ENCODE data around the gene PCBP1. TPM values are rescaled to one million over a fixed set of nuclear protein-coding genes. Genes with fewer than 3 reads are reported as not detected.
"Not testable (repeated sequence)": the region's sequence is repeated elsewhere in the genome, so short reads cannot be mapped to it uniquely, and the experiment has no call there.

PCBP1 gene
- total RNA-seq, 6 donors from 2014 or later = 126 to 384 (median 236) TPM

DNA sequence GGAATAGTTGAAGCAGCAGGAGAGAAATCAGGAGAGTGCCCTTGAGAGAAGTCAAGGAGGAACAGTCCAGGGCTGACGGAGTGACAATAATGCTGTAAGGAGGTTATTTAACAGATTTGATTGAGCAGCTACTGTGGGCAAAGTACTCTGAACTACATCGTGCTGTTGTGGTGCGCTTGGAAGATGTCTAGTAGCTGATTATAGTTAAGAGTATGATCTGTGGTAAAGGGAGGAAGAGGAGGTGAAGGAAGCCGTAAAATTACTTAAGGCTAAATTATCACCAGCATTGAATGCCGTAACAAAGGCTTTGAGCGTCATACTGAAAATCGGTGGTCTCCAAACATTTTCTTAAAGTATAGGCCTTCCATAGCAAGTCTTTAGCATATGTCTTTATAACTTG, 4.5 kb downstream of the PCBP1 start:
- H3K9me3 ChIP-seq = no peaks in the 10 kb centered on the region
- H3K36me3 ChIP-seq = peaks cover 0 to 25% (median 0%) of the 10 kb centered on the region in 4 donors
- H3K4me3 ChIP-seq = no peak overlapping the region
- no peaks in the 10 kb centered on the region for H3K27me3 ChIP-seq
- ATAC-seq (ENCODE audit: low FRiP score in 2 of 2) (no peak), DNase-seq (no peak)
- WGBS, 2 donors = 84 to 89% methylated on average over 7 of the region's 7 CpGs
- TF ChIP-seq EP300 (IDR thresholded peaks at IDR 0.05) (no peak), POLR2AphosphoS5 (IDR thresholded peaks at IDR 0.05) (no peak)
- TF ChIP-seq, protein P1, sequence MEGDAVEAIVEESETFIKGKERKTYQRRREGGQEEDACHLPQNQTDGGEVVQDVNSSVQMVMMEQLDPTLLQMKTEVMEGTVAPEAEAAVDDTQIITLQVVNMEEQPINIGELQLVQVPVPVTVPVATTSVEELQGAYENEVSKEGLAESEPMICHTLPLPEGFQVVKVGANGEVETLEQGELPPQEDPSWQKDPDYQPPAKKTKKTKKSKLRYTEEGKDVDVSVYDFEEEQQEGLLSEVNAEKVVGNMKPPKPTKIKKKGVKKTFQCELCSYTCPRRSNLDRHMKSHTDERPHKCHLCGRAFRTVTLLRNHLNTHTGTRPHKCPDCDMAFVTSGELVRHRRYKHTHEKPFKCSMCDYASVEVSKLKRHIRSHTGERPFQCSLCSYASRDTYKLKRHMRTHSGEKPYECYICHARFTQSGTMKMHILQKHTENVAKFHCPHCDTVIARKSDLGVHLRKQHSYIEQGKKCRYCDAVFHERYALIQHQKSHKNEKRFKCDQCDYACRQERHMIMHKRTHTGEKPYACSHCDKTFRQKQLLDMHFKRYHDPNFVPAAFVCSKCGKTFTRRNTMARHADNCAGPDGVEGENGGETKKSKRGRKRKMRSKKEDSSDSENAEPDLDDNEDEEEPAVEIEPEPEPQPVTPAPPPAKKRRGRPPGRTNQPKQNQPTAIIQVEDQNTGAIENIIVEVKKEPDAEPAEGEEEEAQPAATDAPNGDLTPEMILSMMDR (IDR thresholded peaks at IDR 0.05) = no peak
- peak overlapping the region in 2 of 4 donors; percentile 39 to 97 for H3K27ac ChIP-seq
- H3K4me1 ChIP-seq = peaks cover 39 to 50% (median 40%) of the 10 kb centered on the region in 4 donors

DNA sequence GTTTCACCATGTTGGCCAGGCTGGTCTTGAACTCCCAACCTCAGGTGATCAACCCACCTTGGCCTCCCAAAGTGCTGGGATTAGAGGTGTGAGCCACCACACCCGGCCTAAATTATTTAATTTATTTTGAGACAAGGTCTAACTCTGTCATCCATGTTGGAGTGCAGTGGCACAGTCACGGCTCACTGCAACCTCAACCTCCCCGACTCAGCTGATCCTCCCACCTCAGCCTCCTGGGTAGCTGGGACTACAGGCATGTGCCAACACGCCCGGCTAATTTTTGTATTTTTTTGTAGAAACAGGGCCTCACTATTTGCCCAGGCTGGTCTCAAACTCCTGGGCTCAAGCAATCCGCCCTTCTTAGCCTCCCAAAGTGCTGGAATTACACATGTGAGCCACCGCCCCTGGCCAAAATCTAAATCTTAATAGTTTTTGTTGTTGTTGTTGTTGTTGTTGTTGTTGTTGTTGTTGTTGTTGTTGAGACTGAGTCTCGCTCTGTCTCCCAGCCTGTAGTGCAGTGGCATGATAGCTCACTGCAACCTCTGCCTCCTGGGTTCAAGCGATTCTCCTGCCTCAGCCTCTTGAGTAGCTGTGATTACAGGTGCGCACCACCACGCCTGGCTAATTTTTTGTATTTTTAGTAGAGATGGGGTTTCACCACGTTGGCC, 5.4 kb downstream of the PCBP1 start:
- peak overlapping the region in 1 of 4 donors; percentile 7 for H3K27ac ChIP-seq
- peaks cover 0 to 25% (median 0%) of the 10 kb centered on the region in 4 donors for H3K36me3 ChIP-seq
- H3K9me3 ChIP-seq; H3K4me3 ChIP-seq; ATAC-seq (ENCODE audit: low FRiP score in 2 of 2); DNase-seq; H3K27me3 ChIP-seq: not testable (repeated sequence)
- H3K4me1 ChIP-seq = peaks cover 39 to 50% (median 40%) of the 10 kb centered on the region in 4 donors
- WGBS, 2 donors = 94 to 95% methylated on average over 12 of the region's 12 CpGs

DNA sequence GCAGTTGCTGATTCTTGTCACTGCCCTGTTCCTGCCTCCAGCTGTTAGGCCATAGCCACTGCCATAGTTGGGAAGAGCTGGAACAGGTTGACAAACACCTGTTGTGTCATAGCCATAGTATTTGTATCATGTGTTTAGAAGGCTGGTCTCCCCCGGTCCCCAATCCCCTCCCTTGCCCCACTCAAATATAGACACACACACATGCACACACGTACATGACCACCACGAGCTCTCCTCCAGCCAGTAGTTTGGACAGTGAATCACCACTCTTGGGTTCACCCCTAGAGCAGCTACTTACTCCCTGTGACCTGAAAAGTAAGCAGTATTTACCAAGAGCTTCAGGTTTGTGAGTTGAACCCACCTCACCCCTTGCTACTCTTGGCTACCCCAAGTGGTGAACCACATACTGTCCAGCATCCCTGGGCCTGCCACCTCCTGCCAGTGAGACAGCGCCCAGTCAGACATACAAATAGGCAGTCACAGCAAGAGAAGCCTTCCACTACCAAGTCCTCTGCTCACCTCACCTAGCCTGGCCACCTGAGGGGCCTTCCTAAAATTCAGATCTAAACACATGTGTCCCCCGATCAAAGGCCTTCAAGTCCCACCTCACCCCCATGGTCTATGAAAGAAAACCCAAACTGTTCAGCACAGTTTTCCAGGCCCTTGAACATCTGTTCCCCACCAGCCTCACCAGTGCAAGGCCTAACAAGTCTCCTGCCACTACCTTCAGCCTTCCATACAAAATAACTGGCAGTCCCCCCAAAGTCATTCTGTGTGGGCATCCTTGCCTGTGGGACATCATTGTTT, 7.1 kb downstream of the PCBP1 start:
- no peaks in the 10 kb centered on the region for H3K9me3 ChIP-seq
- peak in 1 of 2 donors; percentile 41 for ATAC-seq (ENCODE audit: low FRiP score in 2 of 2)
- DNase-seq = no peak
- peaks cover 0 to 10% (median 0%) of the 10 kb centered on the region in 4 donors for H3K36me3 ChIP-seq
- H3K4me3 ChIP-seq = no peak overlapping the region
- peaks cover 35 to 40% (median 36%) of the 10 kb centered on the region in 4 donors for H3K4me1 ChIP-seq
- H3K27ac ChIP-seq = peak overlapping the region; percentile 86 to 93 (median 90)
- no peaks in the 10 kb centered on the region for H3K27me3 ChIP-seq
- 88 to 94% methylated on average over 5 of the region's 5 CpGs for WGBS, 2 donors
- TF ChIP-seq, protein P1 (IDR thresholded peaks at IDR 0.05) = no peak
- TF ChIP-seq POLR2A (IDR thresholded peaks at IDR 0.05) (no peak), POLR2AphosphoS5 (IDR thresholded peaks at IDR 0.05) (no peak), EP300 (IDR thresholded peaks at IDR 0.05) (no peak)

DNA sequence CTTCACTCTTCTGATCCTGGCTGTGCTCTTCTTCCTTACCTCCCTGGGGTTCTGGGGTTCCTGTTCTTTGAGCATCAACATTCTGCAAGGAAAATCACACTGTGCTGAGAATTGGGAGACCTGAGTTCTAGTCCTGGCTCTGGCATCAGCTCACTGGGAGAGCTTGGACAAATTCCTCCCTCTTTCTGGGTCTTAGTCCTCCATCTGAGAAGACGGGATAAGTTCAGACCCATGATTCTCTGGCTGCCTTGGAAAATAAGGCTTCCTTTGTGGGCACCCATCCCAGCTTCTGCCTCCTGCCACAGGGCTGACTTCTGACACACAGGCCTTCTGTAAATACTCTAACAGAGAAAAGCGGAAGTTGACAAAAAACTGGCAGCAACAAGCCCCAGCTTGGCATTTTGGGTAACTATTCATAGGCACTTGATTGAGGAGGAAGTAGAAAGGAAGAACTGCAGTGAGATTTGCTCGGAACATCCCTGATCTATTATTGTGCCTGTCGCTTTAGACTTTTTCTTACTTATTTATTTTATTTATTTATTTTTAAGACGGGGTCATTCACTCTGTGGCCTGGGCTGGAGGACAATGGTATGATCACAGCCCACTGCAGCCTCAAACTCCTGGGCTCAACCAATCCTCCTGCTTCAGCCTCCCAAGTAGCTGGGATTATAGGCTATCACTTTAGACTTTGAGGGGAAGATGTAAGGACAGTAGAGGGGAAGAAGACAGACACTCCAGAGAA, 7.9 kb downstream of the PCBP1 start:
- H3K4me3 ChIP-seq = no peak overlapping the region
- H3K9me3 ChIP-seq = no peaks in the 10 kb centered on the region
- no peaks in the 10 kb centered on the region for H3K27me3 ChIP-seq
- DNase-seq (peak in 1 of 2 donors; percentile 85), ATAC-seq (ENCODE audit: low FRiP score in 2 of 2) (peak; percentile 90 to 92)
- peaks cover 0 to 5% (median 0%) of the 10 kb centered on the region in 4 donors for H3K36me3 ChIP-seq
- TF ChIP-seq POLR2A (IDR thresholded peaks at IDR 0.05) (peak in 2 of 4 donors; percentile 47 to 77), EP300 (IDR thresholded peaks at IDR 0.05) (peak in 1 of 4 donors; percentile 44), POLR2AphosphoS5 (IDR thresholded peaks at IDR 0.05) (peak; percentile 47 to 76)
- TF ChIP-seq, protein P1 (IDR thresholded peaks at IDR 0.05) = no peak
- peak overlapping the region; percentile 86 to 93 (median 90) for H3K27ac ChIP-seq
- 4 to 8% methylated on average over 5 of the region's 5 CpGs for WGBS, 2 donors
- H3K4me1 ChIP-seq = peaks cover 28 to 32% (median 28%) of the 10 kb centered on the region in 4 donors

All from upper lobe of left lung (tissue), 6 donors.